H1 (cell line): Measurements from ENCODE around the gene HSPBAP1. TPM values are rescaled to one million over a fixed set of nuclear protein-coding genes. Genes with fewer than 3 reads are reported as not detected.

Experiments
- CTCF ChIA-PET: fragments of 300-600 bp; sonication (Branson Sonifier 250); formaldehyde crosslinking; loops from one replicate; lab custom pipeline; 2021; ENCODE audit not compliant: partially characterized antibody; lab: Charles Lee
- POLR2A ChIA-PET: fragments of 300-600 bp; sonication (Branson Sonifier 250); formaldehyde crosslinking; loops from one replicate; lab custom pipeline; 2021; ENCODE audit warnings: inconsistent platforms; ENCODE audit not compliant: partially characterized antibody; lab: Charles Lee
- DNase-seq, 2 experiments: peaks; one replicate each; pipeline versions ENCODE4 v3.0.0 to v3.0.0-alpha.2; 2010 to 2022; ENCODE audit warnings: low spot score in 2 of 2, low read depth in 1 of 2, mixed read lengths in 1 of 2
- FAIRE-seq: peaks from 2 replicates; lab custom pipeline; 2011; peaks lifted over from hg19 to GRCh38; lab: Jason Lieb, UNC
- H2AFZ ChIP-seq: 2 replicates; pipeline ENCODE4 v1.8.1; 2012; ENCODE audit warnings: low read length, inconsistent platforms
- H2AK5ac ChIP-seq: 2 replicates; pipeline ENCODE4 v1.6.1; 2013; ENCODE audit warnings: low read depth, low read length
- H2BK120ac ChIP-seq: replicated peaks from 2 replicates; pipeline ENCODE3; 2013; ENCODE audit warnings: low read depth, low read length, inconsistent platforms
- H2BK12ac ChIP-seq: 2 replicates; pipeline ENCODE4 v1.6.1; 2013; ENCODE audit warnings: low read depth, low read length
- H2BK15ac ChIP-seq: 2 replicates; pipeline ENCODE4 v1.6.1; 2013; ENCODE audit warnings: low read length
- H2BK20ac ChIP-seq: 2 replicates; pipeline ENCODE4 v1.6.1; 2013; ENCODE audit warnings: low read length
- H2BK5ac ChIP-seq: 2 replicates; pipeline ENCODE4 v1.6.1; 2013; ENCODE audit warnings: low read depth, low read length
- H3K14ac ChIP-seq: 2 replicates; pipeline ENCODE4 v1.6.1; 2013; ENCODE audit warnings: inconsistent platforms; ENCODE audit not compliant: insufficient read length
- H3K18ac ChIP-seq: 2 replicates; pipeline ENCODE4 v1.6.1; 2013; ENCODE audit warnings: low read length; ENCODE audit errors: extremely low read depth
- H3K23ac ChIP-seq: 2 replicates; pipeline ENCODE4 v1.6.1; 2013; ENCODE audit warnings: inconsistent platforms; ENCODE audit not compliant: insufficient read length
- H3K23me2 ChIP-seq: 2 replicates; pipeline ENCODE4 v1.6.1; 2013; ENCODE audit warnings: low read depth, low read length
- H3K27ac ChIP-seq: 2 replicates; pipeline ENCODE4 v1.6.1; 2011; ENCODE audit warnings: low read depth, low read length, inconsistent platforms
- H3K27me3 ChIP-seq, 4 experiments: replicated peaks in 1 of 4; 1 replicate in 1 of 4; 2 replicates in 3 of 4; pipeline versions ENCODE4 v1.6.1 to v1.8.1; 2011 to 2013; ENCODE audit warnings: low read length in 3 of 4, mild to moderate bottlenecking in 3 of 4, inconsistent platforms in 2 of 4, mixed read lengths in 2 of 4, moderate library complexity in 1 of 4; ENCODE audit not compliant: control insufficient read depth in 3 of 4, insufficient read depth in 3 of 4; ENCODE audit errors: extremely low read depth in 1 of 4
- H3K36me3 ChIP-seq, 4 experiments: 2 replicates each; pipeline versions ENCODE4 v1.6.1 to v1.8.1; 2011 to 2013; ENCODE audit warnings: mild to moderate bottlenecking in 4 of 4, low read length in 3 of 4, moderate library complexity in 2 of 4, control low read depth in 1 of 4, inconsistent platforms in 1 of 4; ENCODE audit not compliant: insufficient read depth in 4 of 4, control insufficient read depth in 2 of 4
- H3K4ac ChIP-seq: replicated peaks from 2 replicates; pipeline ENCODE3; 2013; ENCODE audit warnings: low read length, low read depth, mixed read lengths, inconsistent platforms; ENCODE audit not compliant: insufficient read length
- H3K4me1 ChIP-seq, 4 experiments: replicated peaks in 1 of 4; 1 replicate in 1 of 4; 2 replicates in 3 of 4; pipeline versions ENCODE4 v1.6.1 to v1.8.1; 2011 to 2013; ENCODE audit warnings: low read length in 3 of 4, inconsistent platforms in 2 of 4, mixed read lengths in 1 of 4; ENCODE audit not compliant: insufficient read depth in 4 of 4, control insufficient read depth in 3 of 4
- H3K4me2 ChIP-seq, 2 experiments: 2 replicates each; pipeline versions ENCODE4 v1.6.1 to v1.8.1; 2011 to 2013; ENCODE audit warnings: low read depth in 2 of 2, low read length in 2 of 2, control low read depth in 1 of 2, inconsistent platforms in 1 of 2, mild to moderate bottlenecking in 1 of 2; ENCODE audit not compliant: insufficient read depth in 1 of 2
- H3K4me3 ChIP-seq, 4 experiments: fragments of 200-600, 300-600 bp in 1 of 4; sonication (generic), shearing (Covaris generic), sonication (Bioruptor Twin) in 1 of 4; 2 replicates each; pipeline versions ENCODE4 v1.5.1 to v1.8.1; 2011 to 2016; ENCODE audit warnings: low read length in 4 of 4, low read depth in 3 of 4, control low read depth in 2 of 4, inconsistent platforms in 2 of 4, mild to moderate bottlenecking in 2 of 4, mixed read lengths in 1 of 4, moderate library complexity in 1 of 4; ENCODE audit not compliant: insufficient read depth in 2 of 4; ENCODE audit errors: extremely low read depth in 1 of 4
- H3K56ac ChIP-seq: replicated peaks from 2 replicates; pipeline ENCODE3; 2013; ENCODE audit warnings: low read depth, mild to moderate bottlenecking, mixed read lengths, low read length, inconsistent platforms; ENCODE audit not compliant: insufficient read length
- H3K79me1 ChIP-seq: 2 replicates; pipeline ENCODE4 v1.6.1; 2013; ENCODE audit warnings: low read depth, low read length, control low read depth
- H3K79me2 ChIP-seq, 2 experiments: 2 replicates each; pipeline versions ENCODE4 v1.6.1 to v1.8.1; 2012 to 2013; ENCODE audit warnings: low read length in 2 of 2, mild to moderate bottlenecking in 2 of 2, inconsistent platforms in 1 of 2; ENCODE audit not compliant: insufficient read depth in 2 of 2, control insufficient read depth in 1 of 2
- H3K9ac ChIP-seq, 4 experiments: replicated peaks in 1 of 4; 1 replicate in 1 of 4; 2 replicates in 3 of 4; pipeline versions ENCODE4 v1.6.1 to v1.8.1; 2011 to 2013; ENCODE audit warnings: low read depth in 3 of 4, low read length in 3 of 4, control low read depth in 2 of 4, mild to moderate bottlenecking in 2 of 4, moderate library complexity in 2 of 4, inconsistent platforms in 1 of 4; ENCODE audit errors: extremely low read depth in 1 of 4
- H3K9me3 ChIP-seq, 2 experiments: 2 replicates each; pipeline versions ENCODE4 v1.6.1 to v1.8.1; 2012 to 2013; ENCODE audit warnings: mild to moderate bottlenecking in 2 of 2, moderate library complexity in 2 of 2, control low read depth in 1 of 2, inconsistent platforms in 1 of 2, low read depth in 1 of 2, low read length in 1 of 2, mixed read lengths in 1 of 2; ENCODE audit not compliant: insufficient read depth in 2 of 2
- H4K20me1 ChIP-seq, 2 experiments: replicated peaks in 1 of 2; 2 replicates each; pipeline versions ENCODE3 to v1.8.1; 2011 to 2013; ENCODE audit warnings: inconsistent platforms in 2 of 2, low read length in 2 of 2, mild to moderate bottlenecking in 1 of 2; ENCODE audit not compliant: insufficient read depth in 2 of 2, control insufficient read depth in 1 of 2
- H4K5ac ChIP-seq: 2 replicates; pipeline ENCODE4 v1.6.1; 2013; ENCODE audit warnings: low read length, low read depth, mixed read lengths, inconsistent platforms; ENCODE audit not compliant: insufficient read length
- H4K8ac ChIP-seq: 2 replicates; pipeline ENCODE4 v1.8.0; 2013; ENCODE audit warnings: mild to moderate bottlenecking, moderate library complexity, low read length, inconsistent platforms; ENCODE audit not compliant: insufficient read depth; ENCODE audit errors: extremely low read depth
- H4K91ac ChIP-seq: replicated peaks from 2 replicates; pipeline ENCODE3; 2013; ENCODE audit warnings: low read length, mixed read lengths, inconsistent platforms; ENCODE audit not compliant: insufficient read length
- CBX5 ChIP-seq: fragments of 300-800, 300-1000 bp; sonication (generic); IDR thresholded peaks from 2 replicates; pipeline ENCODE4 v1.7.1; 2016; ENCODE audit warnings: antibody characterized with exemption, low read length, low read depth
- GTF2F1 ChIP-seq: IDR thresholded peaks from 2 replicates; pipeline ENCODE4 v1.6.1; 2012; ENCODE audit warnings: low read depth, low read length, improper control_type of control experiment, borderline replicate concordance
- JUND ChIP-seq: IDR thresholded peaks from 2 replicates; pipeline ENCODE4 v1.6.1; 2011; ENCODE audit warnings: mild to moderate bottlenecking, improper control_type of control experiment, low read length
- WGBS, 2 experiments: shearing (Covaris generic) in 1 of 2; methylation state at CpG; one replicate each; pipeline versions ENCODE4 v1.1.6 to v1.1.7; 2013 to 2015; ENCODE audit warnings: low lambda C conversion rate in 2 of 2, mixed read lengths in 2 of 2, inconsistent platforms in 1 of 2, low coverage in 1 of 2, missing lambda C conversion rate in 1 of 2; ENCODE audit not compliant: insufficient replicate concordance in 2 of 2, insufficient coverage in 1 of 2, insufficient read length in 1 of 2; ENCODE audit errors: extremely low coverage in 1 of 2, missing lambda C conversion rate in 1 of 2; 5-methylcytosine and 5-hydroxymethylcytosine counted together
- polyA plus RNA-seq, 7 experiments: library from polyadenylated mRNA; depleted of rRNA in 3 of 7; stranded (reverse) in 5 of 7; unstranded in 2 of 7; fragments of >200 nt in 5 of 7; fragments of 200-250 nt in 2 of 7; gene quantifications; 1 replicate in 5 of 7; 2 replicates in 1 of 7; 4 replicates in 1 of 7; pipeline versions ENCODE4 v1.2.1 to v1.2.3, GENCODE V29; 2011 to 2013; ENCODE audit warnings: missing spikeins in 2 of 7, mixed read lengths in 2 of 7
- total RNA-seq: library from RNA; stranded (reverse); fragmentation: NEBNext Ultra II Directional; extraction: Animal tissue kit (Norgen Biotek cat#: 25700); gene quantifications from 2 replicates; pipeline ENCODE4 v1.2.1, GENCODE V29; 2021

Gene HSPBAP1
- total and polyA plus RNA-seq, 2 of the 8 experiments (the other 6 are each of a cell fraction or from before 2014, with no cell fraction given) = 7.5 to 8.3 TPM

DNA sequence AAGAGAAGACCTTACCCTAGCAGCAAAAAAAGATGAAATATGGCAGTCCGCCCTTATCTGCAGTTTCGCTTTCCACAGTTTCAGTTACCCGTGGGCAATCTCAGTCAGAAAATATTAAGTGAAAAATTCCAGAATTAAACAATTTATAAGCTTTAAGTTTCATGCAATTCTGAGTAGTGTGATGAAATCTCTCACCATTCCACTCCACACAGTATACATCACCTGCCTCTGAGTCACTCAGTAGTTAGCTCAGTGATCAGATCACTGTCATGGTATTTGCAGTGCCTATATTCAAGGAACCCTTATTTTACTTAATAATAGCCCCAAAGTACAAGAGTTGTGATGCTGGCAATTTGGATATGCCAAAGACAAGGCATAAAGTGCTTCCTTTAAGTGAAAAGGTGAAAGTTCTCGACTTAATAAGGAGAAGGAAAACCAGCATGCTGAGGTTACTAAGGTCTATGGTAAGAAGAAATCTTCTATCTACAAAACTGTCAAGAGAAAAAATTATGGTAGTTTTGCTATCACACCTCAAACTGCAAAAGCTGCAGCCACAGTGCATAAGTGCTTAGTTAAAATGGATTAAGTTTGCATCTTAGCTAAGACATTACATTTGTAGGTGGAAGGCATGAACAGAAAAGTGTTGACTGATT is 48.1 kb downstream of the HSPBAP1 start:
- Histone ChIP-seq H3K36me3 (peaks cover 0 to 14% (median 3%) of the 10 kb centered on the region in 4 experiments; a peak in 4 of 8 replicates), H2AK5ac (no peak overlapping the region), H3K9ac (no peak overlapping the region), H4K8ac (no peak overlapping the region), H2AFZ (no peak overlapping the region), H3K4me3 (no peak overlapping the region), H3K14ac (no peak overlapping the region), H2BK15ac (no peak overlapping the region), H3K27ac (no peak overlapping the region), H2BK120ac (no peak overlapping the region), H3K18ac (no peak overlapping the region), H3K27me3 (no peaks in the 10 kb centered on the region; a peak in 1 of 7 replicates), H3K4me2 (no peak overlapping the region), H3K79me1 (no peaks in the 10 kb centered on the region), H4K91ac (no peak overlapping the region), H3K4ac (no peak overlapping the region), H4K5ac (no peak overlapping the region), H3K79me2 (no peaks in the 10 kb centered on the region), H3K56ac (no peak overlapping the region), H2BK12ac (no peak overlapping the region), H3K4me1 (no peaks in the 10 kb centered on the region), H3K23ac (no peak overlapping the region), H4K20me1 (no peaks in the 10 kb centered on the region), H2BK20ac (no peak overlapping the region), H2BK5ac (no peak overlapping the region), H3K23me2 (no peaks in the 10 kb centered on the region), H3K9me3 (peaks cover 0 to 15% of the 10 kb centered on the region in 2 experiments; a peak in 1 of 4 replicates)
- POLR2A ChIA-PET = no interaction called here
- DNase-seq = no peak
- CTCF ChIA-PET = interaction anchor here (0.5 kb wide), 1 partner anchor 300 kb away, joined by 3 read pairs; no protein-coding TSS in a partner anchor
- FAIRE-seq = no peak
- WGBS, 2 experiments = 87% methylated on average over 4 of the region's 4 CpGs; no CpG with 5 or more reads in 1 of the 2 experiments
- TF ChIP-seq GTF2F1 (no peak), CBX5 (no peak), JUND (no peak)
